ENCODE results near the gene MS4A2.
"Not testable (repeated sequence)": the region's sequence is repeated elsewhere in the genome, so short reads cannot be mapped to it uniquely, and the experiment has no call there.

MS4A2 gene

DNA sequence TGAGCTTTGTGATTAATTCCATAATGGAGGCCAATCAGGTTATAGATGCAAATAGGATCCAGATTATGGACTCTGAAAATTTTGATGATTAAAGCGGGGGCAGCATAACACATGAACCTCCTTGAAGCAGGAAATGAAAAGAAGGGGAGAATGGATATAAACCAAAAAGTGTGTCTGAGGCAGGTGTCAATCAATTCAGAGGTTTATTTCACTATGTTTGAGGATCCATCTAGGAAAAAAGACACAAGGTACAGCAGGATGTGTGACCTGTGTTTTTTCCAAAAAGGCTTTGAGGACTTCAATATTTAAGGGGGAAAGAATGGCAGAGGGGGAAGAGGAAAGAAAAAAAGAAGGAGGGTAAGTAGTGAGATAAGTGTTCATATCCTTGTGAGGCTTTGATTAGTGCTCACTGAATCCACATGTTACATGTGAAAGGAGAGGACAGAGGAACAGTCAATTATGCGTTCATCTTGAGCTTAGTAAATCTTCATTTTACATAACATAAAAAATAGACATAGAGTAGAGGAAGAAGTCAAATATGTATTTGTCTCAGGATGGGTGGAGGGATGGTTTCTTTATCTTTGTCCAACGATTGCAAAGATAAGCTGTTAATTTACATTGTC is 34.1 kb downstream of the MS4A2 start:
- TF ChIP-seq, protein P1, sequence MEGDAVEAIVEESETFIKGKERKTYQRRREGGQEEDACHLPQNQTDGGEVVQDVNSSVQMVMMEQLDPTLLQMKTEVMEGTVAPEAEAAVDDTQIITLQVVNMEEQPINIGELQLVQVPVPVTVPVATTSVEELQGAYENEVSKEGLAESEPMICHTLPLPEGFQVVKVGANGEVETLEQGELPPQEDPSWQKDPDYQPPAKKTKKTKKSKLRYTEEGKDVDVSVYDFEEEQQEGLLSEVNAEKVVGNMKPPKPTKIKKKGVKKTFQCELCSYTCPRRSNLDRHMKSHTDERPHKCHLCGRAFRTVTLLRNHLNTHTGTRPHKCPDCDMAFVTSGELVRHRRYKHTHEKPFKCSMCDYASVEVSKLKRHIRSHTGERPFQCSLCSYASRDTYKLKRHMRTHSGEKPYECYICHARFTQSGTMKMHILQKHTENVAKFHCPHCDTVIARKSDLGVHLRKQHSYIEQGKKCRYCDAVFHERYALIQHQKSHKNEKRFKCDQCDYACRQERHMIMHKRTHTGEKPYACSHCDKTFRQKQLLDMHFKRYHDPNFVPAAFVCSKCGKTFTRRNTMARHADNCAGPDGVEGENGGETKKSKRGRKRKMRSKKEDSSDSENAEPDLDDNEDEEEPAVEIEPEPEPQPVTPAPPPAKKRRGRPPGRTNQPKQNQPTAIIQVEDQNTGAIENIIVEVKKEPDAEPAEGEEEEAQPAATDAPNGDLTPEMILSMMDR (IDR thresholded peaks at IDR 0.05; ENCODE audit: low read depth, low read length, missing control alignments), result no peak
- no peaks in the 10 kb centered on the region for H3K36me3 ChIP-seq (replicated peaks)
- in situ Hi-C loops (cut with HindIII; ENCODE audit: low pct_ligation_motif_present, low sequenced_read_pairs), result no loop called here
- no peak overlapping the region for H3K27ac ChIP-seq
- no peaks in the 10 kb centered on the region for H3K27me3 ChIP-seq (replicated peaks)
- DNase-seq, result no peak
- H3K4me3 ChIP-seq (ENCODE audit: low read depth, low read length), result no peak overlapping the region

GRCh38 chr11:60124802-60125432 is 36.5 kb downstream of the MS4A2 start:
- in situ Hi-C loops (cut with HindIII; ENCODE audit: low pct_ligation_motif_present, low sequenced_read_pairs), result no loop called here

DNA sequence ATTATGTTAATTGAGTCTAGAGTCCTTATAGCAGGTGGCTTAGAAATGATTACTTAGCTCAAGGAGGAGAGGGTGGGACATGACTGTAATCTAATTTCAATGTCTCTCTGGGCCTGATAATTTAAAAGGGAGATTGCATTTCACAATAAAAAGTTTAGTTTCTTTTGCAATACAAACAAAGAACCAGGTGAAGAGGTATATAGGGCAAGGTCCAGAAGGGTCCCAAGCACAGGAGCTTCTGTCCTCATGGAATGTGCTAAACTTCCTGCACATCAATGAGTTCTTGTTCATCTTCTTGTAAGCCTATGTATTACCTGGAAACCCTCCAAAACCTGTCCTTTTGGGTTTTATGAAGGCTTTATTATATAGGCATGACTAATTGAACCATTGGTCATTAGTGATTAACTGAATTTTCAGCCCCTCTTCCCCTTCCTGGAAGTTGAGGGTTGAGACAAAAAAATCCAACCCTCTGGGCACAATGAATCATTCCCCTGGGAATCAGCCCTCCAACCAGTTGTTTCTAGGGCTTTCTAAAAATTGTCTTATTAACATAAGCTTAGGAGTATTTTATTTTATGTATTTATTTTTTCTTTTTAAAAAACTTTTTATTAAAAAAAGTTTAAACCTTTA is 37.6 kb downstream of the MS4A2 start:
- H3K36me3 ChIP-seq (replicated peaks), result no peaks in the 10 kb centered on the region
- no peaks in the 10 kb centered on the region for H3K27me3 ChIP-seq (replicated peaks)
- in situ Hi-C loops (cut with HindIII; ENCODE audit: low pct_ligation_motif_present, low sequenced_read_pairs), result no loop called here
- H3K27ac ChIP-seq, result no peak overlapping the region
- no peak overlapping the region for H3K4me3 ChIP-seq (ENCODE audit: low read depth, low read length)
- DNase-seq, result no peak
- TF ChIP-seq, protein P1 (IDR thresholded peaks at IDR 0.05; ENCODE audit: low read depth, low read length, missing control alignments), result no peak

More at GRCh38 chr11:60124802-60125432, 36.5 kb downstream of the MS4A2 start:
- H3K4me3 ChIP-seq (ENCODE audit: low read depth, low read length), result no peak overlapping the region
- no peak overlapping the region for H3K27ac ChIP-seq
- H3K27me3 ChIP-seq (replicated peaks), result no peaks in the 10 kb centered on the region
- DNase-seq, result no peak
- TF ChIP-seq, protein P1 (IDR thresholded peaks at IDR 0.05; ENCODE audit: low read depth, low read length, missing control alignments), result no peak
- H3K36me3 ChIP-seq (replicated peaks), result no peaks in the 10 kb centered on the region

GRCh38 chr11:60127311-60127811 is 38.9 kb downstream of the MS4A2 start:
- in situ Hi-C loops (cut with HindIII; ENCODE audit: low pct_ligation_motif_present, low sequenced_read_pairs), result no loop called here
- no peak overlapping the region for H3K4me3 ChIP-seq (ENCODE audit: low read depth, low read length)
- no peak for DNase-seq
- TF ChIP-seq, protein P1 (IDR thresholded peaks at IDR 0.05; ENCODE audit: low read depth, low read length, missing control alignments), result no peak
- no peak overlapping the region for H3K27ac ChIP-seq
- no peaks in the 10 kb centered on the region for H3K36me3 ChIP-seq (replicated peaks)
- H3K27me3 ChIP-seq (replicated peaks), result no peaks in the 10 kb centered on the region

- in situ Hi-C loops (cut with HindIII; ENCODE audit: low pct_ligation_motif_present, low sequenced_read_pairs), result no loop called here
- Histone ChIP-seq H3K36me3 (replicated peaks) (no peaks in the 10 kb centered on the region), H3K27ac (no peak overlapping the region), H3K27me3 (replicated peaks) (no peaks in the 10 kb centered on the region), H3K4me3 (ENCODE audit: low read depth, low read length) (no peak overlapping the region)
- TF ChIP-seq, protein P1 (IDR thresholded peaks at IDR 0.05; ENCODE audit: low read depth, low read length, missing control alignments), result no peak
- DNase-seq, result no peak
These were observed 39.9 kb downstream of the MS4A2 start for GRCh38 chr11:60128376-60128775.

DNA sequence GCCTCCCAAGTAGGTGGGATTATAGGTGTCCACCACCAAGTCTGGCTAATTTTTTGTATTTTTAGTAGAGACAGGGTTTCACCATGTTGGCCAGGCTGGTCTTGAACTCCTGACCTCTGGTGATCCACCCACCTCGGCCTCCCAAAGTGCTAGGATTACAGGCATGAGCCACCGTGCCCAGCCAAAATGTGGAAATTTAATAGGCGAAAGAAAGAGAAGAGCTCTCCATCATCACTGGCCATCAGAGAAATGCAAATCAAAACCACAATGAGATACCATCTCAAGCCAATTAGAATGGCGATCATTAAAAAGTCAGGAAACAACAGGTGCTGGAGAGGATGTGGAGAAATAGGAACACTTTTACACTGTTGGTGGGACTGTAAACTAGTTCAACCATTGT is 40.4 kb downstream of the MS4A2 start:
- DNase-seq; H3K27me3 ChIP-seq (replicated peaks); in situ Hi-C loops (cut with HindIII; ENCODE audit: low pct_ligation_motif_present, low sequenced_read_pairs); H3K4me3 ChIP-seq (ENCODE audit: low read depth, low read length); H3K36me3 ChIP-seq (replicated peaks); H3K27ac ChIP-seq: not testable (repeated sequence)

Data from brain microvascular endothelial cell (primary cell).